ENCODE measurements around the gene COG5.

COG5 gene

GRCh38 chr7:107353701-107354100 lies 210.0 kb downstream of the COG5 start:
- ATAC-seq (ENCODE audit: low read depth) (no peak), DNase-seq (ENCODE audit: low spot score) (no peak)
- no peak for TF ChIP-seq CTCF (IDR thresholded peaks at IDR 0.05; ENCODE audit: poor library complexity, severe bottlenecking)
- H3K36me3 ChIP-seq (ENCODE audit: low read depth), result 0 out of 2 replicates have a peak, but pooled peaks cover 7% of the 10 kb centered on the region
- H3K27me3 ChIP-seq (ENCODE audit: insufficient read depth, poor library complexity, severe bottlenecking), result no peaks in the 10 kb centered on the region
- no peak overlapping the region for H3K27ac ChIP-seq (ENCODE audit: poor library complexity, severe bottlenecking)
- peaks cover 3% of the 10 kb centered on the region for H3K4me1 ChIP-seq (ENCODE audit: insufficient read depth, poor library complexity, severe bottlenecking)
- H3K4me3 ChIP-seq (ENCODE audit: severe bottlenecking), result no peak overlapping the region
- no peaks in the 10 kb centered on the region for H3K9me3 ChIP-seq (ENCODE audit: severe bottlenecking)

GRCh38 chr7:107345898-107346297 lies 217.8 kb downstream of the COG5 start:
- DNase-seq (ENCODE audit: low spot score) (no peak), ATAC-seq (ENCODE audit: low read depth) (no peak)
- Histone ChIP-seq H3K9me3 (ENCODE audit: severe bottlenecking) (peaks cover 7% of the 10 kb centered on the region), H3K4me3 (ENCODE audit: severe bottlenecking) (no peak overlapping the region), H3K4me1 (ENCODE audit: insufficient read depth, poor library complexity, severe bottlenecking) (peaks cover 3% of the 10 kb centered on the region), H3K36me3 (ENCODE audit: low read depth) (no peaks in the 10 kb centered on the region), H3K27ac (ENCODE audit: poor library complexity, severe bottlenecking) (no peak overlapping the region), H3K27me3 (ENCODE audit: insufficient read depth, poor library complexity, severe bottlenecking) (no peaks in the 10 kb centered on the region)
- no peak for TF ChIP-seq CTCF (IDR thresholded peaks at IDR 0.05; ENCODE audit: poor library complexity, severe bottlenecking)

- TF ChIP-seq CTCF (IDR thresholded peaks at IDR 0.05; ENCODE audit: poor library complexity, severe bottlenecking), result no peak
- Histone ChIP-seq H3K4me1 (ENCODE audit: insufficient read depth, poor library complexity, severe bottlenecking) (peaks cover 3% of the 10 kb centered on the region), H3K9me3 (ENCODE audit: severe bottlenecking) (peaks cover 7% of the 10 kb centered on the region), H3K36me3 (ENCODE audit: low read depth) (no peaks in the 10 kb centered on the region), H3K27me3 (ENCODE audit: insufficient read depth, poor library complexity, severe bottlenecking) (no peaks in the 10 kb centered on the region), H3K27ac (ENCODE audit: poor library complexity, severe bottlenecking) (no peak overlapping the region), H3K4me3 (ENCODE audit: severe bottlenecking) (no peak overlapping the region)
- ATAC-seq (ENCODE audit: low read depth), result no peak
- no peak for DNase-seq (ENCODE audit: low spot score)
Measured at GRCh38 chr7:107344799-107345198, 218.9 kb downstream of the COG5 start.

- TF ChIP-seq CTCF (IDR thresholded peaks at IDR 0.05; ENCODE audit: poor library complexity, severe bottlenecking), result no peak
- H3K4me3 ChIP-seq (ENCODE audit: severe bottlenecking), result no peak overlapping the region
- H3K9me3 ChIP-seq (ENCODE audit: severe bottlenecking), result peaks cover 7% of the 10 kb centered on the region
- ATAC-seq (ENCODE audit: low read depth) (no peak), DNase-seq (ENCODE audit: low spot score) (no peak)
- H3K36me3 ChIP-seq (ENCODE audit: low read depth), result no peaks in the 10 kb centered on the region
- H3K4me1 ChIP-seq (ENCODE audit: insufficient read depth, poor library complexity, severe bottlenecking), result peaks cover 3% of the 10 kb centered on the region
- H3K27me3 ChIP-seq (ENCODE audit: insufficient read depth, poor library complexity, severe bottlenecking), result no peaks in the 10 kb centered on the region
- H3K27ac ChIP-seq (ENCODE audit: poor library complexity, severe bottlenecking), result no peak overlapping the region
Measured at GRCh38 chr7:107344286-107344685, 219.4 kb downstream of the COG5 start.

- Histone ChIP-seq H3K4me3 (ENCODE audit: severe bottlenecking) (no peak overlapping the region), H3K27ac (ENCODE audit: poor library complexity, severe bottlenecking) (no peak overlapping the region), H3K4me1 (ENCODE audit: insufficient read depth, poor library complexity, severe bottlenecking) (no peaks in the 10 kb centered on the region), H3K27me3 (ENCODE audit: insufficient read depth, poor library complexity, severe bottlenecking) (no peaks in the 10 kb centered on the region), H3K36me3 (ENCODE audit: low read depth) (no peaks in the 10 kb centered on the region), H3K9me3 (ENCODE audit: severe bottlenecking) (peaks cover 18% of the 10 kb centered on the region)
- DNase-seq (ENCODE audit: low spot score) (no peak), ATAC-seq (ENCODE audit: low read depth) (no peak)
- no peak for TF ChIP-seq CTCF (IDR thresholded peaks at IDR 0.05; ENCODE audit: poor library complexity, severe bottlenecking)
Measured at GRCh38 chr7:107338080-107338479, 225.6 kb downstream of the COG5 start.
